GM03348 (cell line): ENCODE data around the gene PACS1.
A peak's percentile ranks its signal among the peaks of the same experiment; 100 is the strongest.
"Not testable (repeated sequence)": the region's sequence is repeated elsewhere in the genome, so short reads cannot be mapped to it uniquely, and the experiment has no call there.

Experiments
- DNase-seq: peaks from one replicate; pipeline ENCODE4 v3.0.0; 2012; ENCODE audit warnings: low spot score

Gene PACS1

GRCh38 chr11:66259956-66260355, 189.9 kb downstream of the PACS1 start:
- DNase-seq = no peak

GRCh38 chr11:66261578-66261977, 191.5 kb downstream of the PACS1 start:
- DNase-seq = no peak

GRCh38 chr11:66262191-66262590, 192.1 kb downstream of the PACS1 start:
- DNase-seq = no peak

GRCh38 chr11:66262696-66263095, 192.6 kb downstream of the PACS1 start:
- no peak for DNase-seq

GRCh38 chr11:66263231-66263630, 193.2 kb downstream of the PACS1 start:
- no peak for DNase-seq

GRCh38 chr11:66263785-66264184, 193.7 kb downstream of the PACS1 start:
- DNase-seq = no peak

GRCh38 chr11:66264383-66264782, 194.3 kb downstream of the PACS1 start:
- DNase-seq = no peak

- no peak for DNase-seq
Observed at GRCh38 chr11:66264914-66265313, 194.8 kb downstream of the PACS1 start.

GRCh38 chr11:66265531-66266377, 195.7 kb downstream of the PACS1 start:
- no peak for DNase-seq

- DNase-seq = no peak
Observed at GRCh38 chr11:66266378-66267038, 196.4 kb downstream of the PACS1 start.

- no peak for DNase-seq
Observed at GRCh38 chr11:66267039-66267378, 196.9 kb downstream of the PACS1 start.

GRCh38 chr11:66267379-66268243, 197.5 kb downstream of the PACS1 start:
- peak; percentile 97 for DNase-seq

GRCh38 chr11:66268244-66268951, 198.3 kb downstream of the PACS1 start, which contains the start of gene RAB1B:
RAB1B (plus strand) TSS chr11:66268639; CDS start chr11:66268680, 41 bp downstream.
- peak; percentile 99 for DNase-seq

- peak; percentile 54 for DNase-seq
Observed at GRCh38 chr11:66268952-66269905, 199.2 kb downstream of the PACS1 start.

- DNase-seq = no peak
Observed at GRCh38 chr11:66271816-66272215, 201.7 kb downstream of the PACS1 start.

- DNase-seq = no peak
Observed at GRCh38 chr11:66272596-66272995, 202.5 kb downstream of the PACS1 start.

GRCh38 chr11:66274219-66274618, 204.1 kb downstream of the PACS1 start:
- DNase-seq = no peak

GRCh38 chr11:66275396-66275795, 205.3 kb downstream of the PACS1 start:
- no peak for DNase-seq

GRCh38 chr11:66275984-66276612, 206.0 kb downstream of the PACS1 start:
- no peak for DNase-seq

GRCh38 chr11:66276619-66277018, 206.5 kb downstream of the PACS1 start:
- DNase-seq = not testable (repeated sequence)
